ENCODE data around the gene LIX1.

- TF ChIP-seq POLR2A (IDR thresholded peaks at IDR 0.05), result no peak
- no peak for TF ChIP-seq CTCF (IDR thresholded peaks at IDR 0.05 in 8 of 11, conservative IDR thresholded peaks at IDR 0.05 in 3 of 11)
Observed at GRCh38 chr5:97089149-97089801, 53.1 kb downstream of the LIX1 start.

All from spleen (tissue), 7 donors.